AG04449 (cell line): Measurements from ENCODE around the gene PYGM.

Source experiments
- CTCF ChIA-PET: fragments of 350-600 bp; formaldehyde crosslinking; extraction: SDS; loops from one replicate; lab custom pipeline; 2021; ENCODE audit warnings: antibody characterized with exemption; lab: Yijun Ruan, JAX
- POLR2A ChIA-PET: fragments of 400-600, 350-600 bp; formaldehyde crosslinking; extraction: SDS; loops from one replicate; lab custom pipeline; 2020; ENCODE audit warnings: antibody characterized with exemption, inconsistent platforms; lab: Yijun Ruan, JAX
- DNase-seq: peaks from one replicate; pipeline ENCODE4 v3.0.0-alpha.2; 2010; ENCODE audit warnings: low read depth, low spot score
- H3K4me3 ChIP-seq: 2 replicates; pipeline ENCODE4 v1.5.1; 2011; ENCODE audit warnings: low read depth, mild to moderate bottlenecking, control low read depth, low read length
- CTCF ChIP-seq: IDR thresholded peaks from one replicate; pipeline ENCODE4 v1.5.1; 2011; ENCODE audit warnings: mild to moderate bottlenecking, moderate library complexity, low read length, control low read depth, inconsistent platforms; ENCODE audit not compliant: insufficient read depth; ENCODE audit errors: missing control alignments

PYGM gene

GRCh38 chr11:64747961-64748665, 11.7 kb downstream of the PYGM start:
- no peak for TF ChIP-seq CTCF
- ChIA-PET CTCF (interaction anchor here (0.8 to 1.8 kb wide), 4 partner anchors 13 to 299 kb away, joined by 3 to 5 read pairs (median 4); no protein-coding TSS in a partner anchor), POLR2A (no interaction called here)
- DNase-seq: peak; percentile 44
- no peak overlapping the region for H3K4me3 ChIP-seq

- ChIA-PET POLR2A (no interaction called here), CTCF (interaction anchor here (0.8 to 1.4 kb wide), 3 partner anchors 12 to 96 kb away, joined by 3 to 4 read pairs (median 4); partner anchors contain the start of gene PYGM)
- no peak for DNase-seq
- no peak for TF ChIP-seq CTCF
- H3K4me3 ChIP-seq: no peak overlapping the region
Observed at GRCh38 chr11:64746486-64746885, 13.3 kb downstream of the PYGM start.

- no peak for TF ChIP-seq CTCF
- ChIA-PET POLR2A (no interaction called here), CTCF (interaction anchor here (1.3 to 1.4 kb wide), 3 partner anchors 11 to 17 kb away, joined by 3 to 4 read pairs (median 4); no protein-coding TSS in a partner anchor)
- DNase-seq: no peak
- peak overlapping the region; percentile 23; the same call in 1 of the 2 replicates for H3K4me3 ChIP-seq
Observed at GRCh38 chr11:64745521-64746328, 14.0 kb downstream of the PYGM start.

- POLR2A ChIA-PET: no interaction called here
- H3K4me3 ChIP-seq: peak overlapping the region; percentile 12
- no peak for DNase-seq
- TF ChIP-seq CTCF: no peak
- CTCF ChIA-PET: interaction anchor here (1.3 to 1.4 kb wide), 2 partner anchors 11 to 18 kb away, joined by 4 read pairs; no protein-coding TSS in a partner anchor
Observed at GRCh38 chr11:64745189-64745520, 14.6 kb downstream of the PYGM start.

- ChIA-PET CTCF (interaction anchor here (1.0 to 1.8 kb wide), 8 partner anchors 10 to 93 kb away, joined by 3 to 5 read pairs (median 4); no protein-coding TSS in a partner anchor), POLR2A (no interaction called here)
- H3K4me3 ChIP-seq: peak overlapping the region; percentile 12
- TF ChIP-seq CTCF: no peak
- DNase-seq: no peak
Observed at GRCh38 chr11:64744544-64745188, 15.1 kb downstream of the PYGM start.
